Occipital lobe (tissue), 2 donors: ENCODE data around the gene VSTM5. TPM values are rescaled to one million over a fixed set of nuclear protein-coding genes. Genes with fewer than 3 reads are reported as not detected.
"Not testable (repeated sequence)": the region's sequence is repeated elsewhere in the genome, so short reads cannot be mapped to it uniquely, and the experiment has no call there.

Experiments
- DNase-seq: peaks from one replicate; lab custom pipeline; 2025; lab: John Stamatoyannopoulos, UW
- total RNA-seq: library from RNA; depleted of rRNA; stranded (reverse); fragments of >200 nt; gene quantifications from one replicate; pipeline ENCODE4 v1.2.3, GENCODE V29; 2014

Gene VSTM5
- total RNA-seq = 1.1 TPM

- no peak for DNase-seq
Observed at GRCh38 chr11:93850594-93851018, at the start of gene VSTM5. VSTM5 (minus strand) TSS chr11:93850618; CDS start chr11:93850502, 116 bp downstream.

GRCh38 chr11:93895106-93895862, 44.9 kb upstream of the VSTM5 start:
- DNase-seq = peak; percentile 4

- DNase-seq = no peak
Observed at GRCh38 chr11:93890391-93891051, 40.1 kb upstream of the VSTM5 start.

- DNase-seq = no peak
Observed at GRCh38 chr11:93887111-93887510, 36.7 kb upstream of the VSTM5 start.

- DNase-seq = not testable (repeated sequence)
Observed at GRCh38 chr11:93879114-93879513, 28.7 kb upstream of the VSTM5 start.

- no peak for DNase-seq
Observed at GRCh38 chr11:93875637-93876036, 25.2 kb upstream of the VSTM5 start.

GRCh38 chr11:93871526-93871925, 21.1 kb upstream of the VSTM5 start:
- DNase-seq = no peak

GRCh38 chr11:93870616-93871015, 20.2 kb upstream of the VSTM5 start:
- DNase-seq = no peak

- DNase-seq = no peak
Observed at GRCh38 chr11:93869830-93870229, 19.4 kb upstream of the VSTM5 start.

- DNase-seq = not testable (repeated sequence)
Observed at GRCh38 chr11:93868404-93868803, 18.0 kb upstream of the VSTM5 start.

GRCh38 chr11:93861808-93862207, 11.4 kb upstream of the VSTM5 start:
- no peak for DNase-seq

- no peak for DNase-seq
Observed at GRCh38 chr11:93858121-93858775, 7.8 kb upstream of the VSTM5 start.

GRCh38 chr11:93857413-93858120, 7.1 kb upstream of the VSTM5 start:
- DNase-seq = no peak

GRCh38 chr11:93852242-93852641, 1.8 kb upstream of the VSTM5 start:
- no peak for DNase-seq

- DNase-seq = peak; percentile 22
Observed at GRCh38 chr11:93849751-93850593, 446 bp downstream of the VSTM5 start.

- no peak for DNase-seq
Observed at GRCh38 chr11:93849201-93849600, 1.2 kb downstream of the VSTM5 start.

- no peak for DNase-seq
Observed at GRCh38 chr11:93846411-93846810, 4.0 kb downstream of the VSTM5 start.

- DNase-seq = no peak
Observed at GRCh38 chr11:93845181-93846092, 5.0 kb downstream of the VSTM5 start.

- no peak for DNase-seq
Observed at GRCh38 chr11:93844568-93844967, 5.8 kb downstream of the VSTM5 start.

- no peak for DNase-seq
Observed at GRCh38 chr11:93843906-93844305, 6.5 kb downstream of the VSTM5 start.
